ENCODE results near the gene CFAP65. TPM values are rescaled to one million over a fixed set of nuclear protein-coding genes. Genes with fewer than 3 reads are reported as not detected.

Gene CFAP65
- polyA plus RNA-seq, 4 donors = 0.20 to 0.43 (median 0.27) TPM

DNA sequence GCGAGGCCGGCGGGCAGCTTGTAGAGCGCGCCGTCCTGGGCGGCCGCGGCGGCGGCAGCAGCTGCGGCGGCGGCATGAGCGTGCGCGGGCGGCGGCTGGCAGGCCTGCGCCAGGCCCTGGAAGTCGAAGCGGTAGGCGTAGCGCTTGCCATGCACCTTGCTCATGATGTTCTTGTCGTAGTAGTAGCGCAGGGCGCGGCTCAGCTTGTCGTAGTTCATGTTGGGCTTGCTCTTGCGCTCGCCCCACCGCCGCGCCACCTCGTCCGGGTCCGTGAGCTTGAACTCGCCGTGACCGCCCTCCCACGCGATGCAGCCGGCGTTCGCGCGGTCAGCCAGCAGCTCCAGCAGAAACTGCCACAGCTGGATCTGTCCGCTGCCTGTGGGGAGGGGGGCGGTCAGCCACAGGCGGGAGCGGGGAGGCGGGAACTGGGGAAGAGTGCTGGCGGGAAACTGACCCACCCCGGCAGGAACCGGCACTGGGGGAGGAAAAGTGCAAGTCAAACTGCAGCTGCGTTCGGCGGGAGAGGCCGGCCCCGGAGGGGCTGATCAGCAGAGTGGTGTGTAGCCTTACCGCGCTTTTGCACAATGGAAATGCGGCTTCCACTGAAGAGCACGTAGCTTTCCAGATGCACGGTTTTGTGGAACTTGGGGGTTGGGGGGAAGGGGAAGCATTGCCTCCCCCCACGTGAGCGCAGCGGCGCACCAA, 59.3 kb downstream of the CFAP65 start:
- DNase-seq (ENCODE audit: low read depth in 4 of 4, low spot score in 3 of 4) = no peak

DNA sequence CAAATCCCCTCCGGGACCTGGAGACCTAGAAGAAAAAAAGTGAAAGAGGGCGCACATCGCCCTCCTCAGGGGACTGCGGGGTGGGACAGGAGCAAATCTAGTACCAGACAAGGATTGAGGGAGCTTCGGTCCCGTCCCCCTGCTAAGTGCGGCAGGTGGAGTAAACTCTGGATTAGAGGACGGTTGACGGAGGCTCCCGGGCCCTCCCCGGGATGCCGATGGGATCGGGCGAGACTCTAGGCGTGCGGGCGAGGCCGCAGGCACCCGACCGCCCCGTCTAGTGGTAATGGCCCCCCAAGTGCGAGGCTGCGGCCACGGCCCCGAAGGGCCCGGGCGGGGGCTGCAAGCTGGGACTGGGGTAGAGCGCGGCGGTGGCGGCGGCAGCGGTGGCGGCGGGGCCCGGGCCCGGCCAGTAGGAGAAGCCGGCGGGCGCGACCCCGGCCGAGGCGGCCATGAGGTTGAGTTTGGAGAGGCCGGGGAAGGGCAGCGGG, 59.9 kb downstream of the CFAP65 start:
- DNase-seq (ENCODE audit: low read depth in 4 of 4, low spot score in 3 of 4) = no peak

- no peak for DNase-seq (ENCODE audit: low read depth in 4 of 4, low spot score in 3 of 4)
Observed at GRCh38 chr2:218980735-218981389, 60.5 kb downstream of the CFAP65 start.

DNA sequence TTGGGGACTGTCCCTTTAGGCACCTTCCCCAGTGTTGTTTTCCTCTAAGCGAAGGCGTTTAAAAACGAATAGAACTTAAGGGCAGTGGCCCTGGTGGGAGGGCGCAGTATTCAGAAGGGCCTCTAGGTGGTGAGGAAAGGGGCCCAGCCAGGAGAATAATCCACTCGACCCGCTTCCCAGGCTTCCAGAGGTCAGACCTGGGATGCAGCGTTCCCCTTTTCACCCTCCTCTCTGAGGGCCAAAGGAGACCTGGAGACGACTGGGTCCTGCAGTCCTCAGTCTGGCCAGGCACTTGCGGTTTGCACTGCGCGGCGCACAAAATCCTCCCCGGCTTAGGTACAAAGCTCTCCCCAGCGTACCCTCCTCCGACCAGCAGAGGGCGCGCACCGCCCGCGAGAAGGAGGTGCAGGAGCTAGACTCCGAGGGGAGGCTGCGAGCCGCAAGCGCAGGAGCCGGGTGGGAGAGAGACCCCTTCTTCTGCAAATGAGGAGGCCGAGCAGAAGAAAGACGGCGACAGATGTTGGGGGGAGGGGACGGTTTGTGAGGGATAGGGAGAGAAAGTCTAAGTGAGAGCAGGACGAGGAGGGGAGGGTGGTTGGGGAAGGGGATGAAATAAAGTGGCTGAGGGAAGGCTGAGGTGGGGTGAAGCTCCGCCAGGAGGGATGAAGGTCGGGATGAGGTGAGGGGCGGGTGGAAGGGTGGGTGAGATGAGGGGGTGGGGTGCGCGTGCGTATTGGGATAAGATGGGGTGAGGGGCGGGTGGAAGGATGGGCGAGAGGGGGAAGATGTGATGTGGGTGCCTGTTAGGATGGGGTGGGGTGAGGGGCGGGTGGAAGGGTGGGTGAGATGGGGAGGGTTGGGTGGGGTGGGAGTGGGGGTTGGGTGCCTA, 61.2 kb downstream of the CFAP65 start:
- peak in 2 of 4 donors; percentile 59 to 64 for DNase-seq (ENCODE audit: low read depth in 4 of 4, low spot score in 3 of 4)

DNA sequence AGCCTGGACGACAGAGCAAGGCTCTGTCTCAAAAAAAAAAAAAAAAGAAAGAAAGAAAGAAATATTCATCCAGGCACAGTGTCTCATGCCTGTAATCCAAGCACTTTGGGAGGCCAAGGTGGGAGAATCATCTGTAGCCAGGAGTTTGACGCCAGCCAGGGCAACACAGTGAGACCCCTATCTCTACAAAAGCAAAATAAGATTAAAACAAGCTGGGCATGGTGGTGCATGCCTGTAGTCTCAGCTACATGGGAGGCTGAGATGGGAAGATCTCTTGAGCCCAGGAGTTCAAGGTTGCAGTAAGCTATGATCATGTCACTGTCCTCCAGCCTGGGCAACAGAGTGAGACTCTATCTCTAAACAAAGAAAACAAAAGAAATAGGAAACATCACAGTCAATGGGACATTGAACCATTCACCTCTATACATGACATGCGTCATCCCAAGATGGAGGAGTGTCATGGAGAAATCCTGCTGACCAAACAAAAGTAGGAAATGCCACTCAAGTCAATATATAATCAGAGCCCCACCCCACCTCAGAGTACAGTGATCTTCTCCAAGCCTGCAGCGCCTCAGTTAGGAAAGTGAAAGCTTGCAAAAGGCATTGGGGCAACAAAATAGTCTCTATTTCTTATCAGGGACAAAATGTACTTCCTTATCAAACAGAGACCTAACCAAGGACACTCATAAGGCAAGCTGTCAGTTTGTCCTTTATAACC, 66.1 kb downstream of the CFAP65 start:
- no peak for DNase-seq (ENCODE audit: low read depth in 4 of 4, low spot score in 3 of 4)

DNA sequence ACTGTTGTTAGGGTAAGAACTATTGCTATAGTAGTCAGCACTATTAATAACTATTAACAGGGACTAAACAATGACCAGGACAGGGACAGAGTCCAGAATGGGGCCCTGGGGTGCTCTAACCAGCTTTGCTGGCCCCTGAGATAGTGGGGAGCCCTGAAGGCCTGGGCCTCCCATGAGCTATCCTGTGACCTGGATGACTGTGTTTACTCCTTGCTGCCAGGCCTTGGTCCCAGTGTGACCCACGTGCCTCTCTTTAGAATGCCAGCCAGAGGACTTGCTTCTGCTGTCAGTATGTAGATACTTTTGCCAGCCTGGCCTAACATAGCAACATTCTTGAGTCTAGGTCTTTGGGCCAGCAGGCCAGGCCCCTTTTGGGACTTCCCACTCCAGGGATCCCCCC, 70.4 kb downstream of the CFAP65 start:
- no peak for DNase-seq (ENCODE audit: low read depth in 4 of 4, low spot score in 3 of 4)

- no peak for DNase-seq (ENCODE audit: low read depth in 4 of 4, low spot score in 3 of 4)
Observed at GRCh38 chr2:218964041-218964771, 77.1 kb downstream of the CFAP65 start.

- no peak for DNase-seq (ENCODE audit: low read depth in 4 of 4, low spot score in 3 of 4)
Observed at GRCh38 chr2:218963601-218964000, 77.7 kb downstream of the CFAP65 start.

DNA sequence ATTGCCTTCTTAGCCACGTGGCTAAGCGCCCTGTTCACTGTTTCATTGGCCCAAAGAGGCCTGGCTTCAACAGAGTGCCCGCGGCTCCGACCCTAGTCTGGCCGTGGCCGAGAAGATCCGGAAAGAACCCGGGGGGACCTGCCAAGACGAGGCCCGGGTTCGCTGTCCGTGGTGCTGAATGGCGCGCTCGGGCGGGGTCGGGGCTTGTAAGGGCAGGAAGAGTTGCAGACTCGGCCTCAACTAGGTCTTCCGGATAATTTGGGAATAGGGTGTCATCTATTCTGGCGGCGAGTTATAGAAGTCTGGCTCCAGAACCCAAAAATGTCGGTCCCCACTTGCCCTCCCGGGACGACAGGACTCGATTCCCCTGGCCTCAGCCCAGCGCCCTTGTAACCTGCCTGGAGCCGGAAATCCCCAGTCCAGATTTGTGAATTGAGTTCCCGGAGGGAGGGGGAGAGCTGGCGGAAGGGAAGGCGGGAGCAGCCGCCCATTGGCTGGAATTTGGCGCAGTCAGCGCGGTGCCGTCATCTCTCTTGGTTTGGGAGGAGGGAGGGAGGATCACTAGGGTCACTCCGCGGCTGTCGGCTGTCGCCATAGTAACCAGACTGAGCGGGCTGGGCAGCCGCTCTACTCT, 78.3 kb downstream of the CFAP65 start:
- DNase-seq (ENCODE audit: low read depth in 4 of 4, low spot score in 3 of 4) = peak in 3 of 4 donors; percentile 57 to 73 (median 67)

- no peak for DNase-seq (ENCODE audit: low read depth in 4 of 4, low spot score in 3 of 4)
Observed at GRCh38 chr2:218961651-218962570, 79.4 kb downstream of the CFAP65 start.

DNA sequence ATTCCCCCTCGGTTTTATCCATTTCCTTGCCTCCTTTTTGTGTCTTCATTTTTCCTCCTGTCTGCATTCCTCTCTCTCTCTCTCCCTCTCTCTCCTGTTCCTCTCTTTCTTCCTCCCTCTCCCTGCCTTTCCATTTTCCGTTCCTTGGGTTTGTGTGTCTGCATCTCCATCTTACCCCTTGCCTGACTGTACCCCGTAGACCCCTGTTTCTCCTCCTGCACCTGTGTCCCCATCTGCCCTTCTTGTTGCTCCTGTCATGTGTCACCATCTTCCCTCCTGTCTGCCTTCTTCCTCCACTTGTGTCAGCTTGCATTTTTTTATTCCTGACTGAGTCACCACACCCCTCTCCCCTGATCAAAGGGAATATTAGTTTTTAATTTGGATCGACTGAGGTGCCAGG, 80.1 kb downstream of the CFAP65 start:
- no peak for DNase-seq (ENCODE audit: low read depth in 4 of 4, low spot score in 3 of 4)

DNA sequence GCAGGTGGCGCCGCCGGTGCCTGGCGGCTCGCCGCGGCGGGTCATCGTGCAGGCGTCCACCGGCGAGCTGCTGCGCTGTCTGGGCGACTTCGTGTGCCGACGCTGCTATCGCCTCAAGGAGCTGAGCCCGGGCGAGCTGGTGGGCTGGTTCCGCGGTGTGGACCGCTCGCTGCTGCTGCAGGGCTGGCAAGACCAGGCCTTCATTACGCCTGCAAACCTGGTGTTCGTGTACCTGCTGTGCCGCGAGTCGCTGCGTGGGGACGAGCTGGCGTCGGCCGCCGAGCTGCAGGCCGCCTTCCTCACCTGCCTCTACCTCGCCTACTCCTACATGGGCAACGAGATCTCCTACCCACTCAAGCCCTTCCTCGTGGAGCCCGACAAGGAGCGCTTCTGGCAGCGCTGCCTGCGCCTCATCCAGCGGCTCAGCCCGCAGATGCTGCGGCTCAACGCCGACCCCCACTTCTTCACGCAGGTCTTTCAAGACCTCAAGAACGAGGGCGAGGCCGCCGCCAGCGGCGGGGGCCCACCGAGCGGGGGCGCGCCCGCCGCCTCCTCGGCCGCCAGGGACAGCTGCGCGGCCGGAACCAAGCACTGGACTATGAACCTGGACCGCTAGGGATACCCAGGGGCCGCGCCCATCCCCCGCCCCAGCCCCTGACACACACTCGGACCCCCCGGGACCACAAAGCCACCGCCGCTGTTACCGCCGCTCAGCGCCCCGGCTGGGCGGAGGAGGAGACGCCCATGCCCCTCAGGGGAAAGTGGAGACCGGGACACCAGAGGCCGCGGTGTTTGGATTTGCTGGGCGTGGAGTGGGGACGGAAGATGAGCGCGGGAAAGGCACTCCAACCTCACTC, 80.8 kb downstream of the CFAP65 start:
- DNase-seq (ENCODE audit: low read depth in 4 of 4, low spot score in 3 of 4) = no peak

DNA sequence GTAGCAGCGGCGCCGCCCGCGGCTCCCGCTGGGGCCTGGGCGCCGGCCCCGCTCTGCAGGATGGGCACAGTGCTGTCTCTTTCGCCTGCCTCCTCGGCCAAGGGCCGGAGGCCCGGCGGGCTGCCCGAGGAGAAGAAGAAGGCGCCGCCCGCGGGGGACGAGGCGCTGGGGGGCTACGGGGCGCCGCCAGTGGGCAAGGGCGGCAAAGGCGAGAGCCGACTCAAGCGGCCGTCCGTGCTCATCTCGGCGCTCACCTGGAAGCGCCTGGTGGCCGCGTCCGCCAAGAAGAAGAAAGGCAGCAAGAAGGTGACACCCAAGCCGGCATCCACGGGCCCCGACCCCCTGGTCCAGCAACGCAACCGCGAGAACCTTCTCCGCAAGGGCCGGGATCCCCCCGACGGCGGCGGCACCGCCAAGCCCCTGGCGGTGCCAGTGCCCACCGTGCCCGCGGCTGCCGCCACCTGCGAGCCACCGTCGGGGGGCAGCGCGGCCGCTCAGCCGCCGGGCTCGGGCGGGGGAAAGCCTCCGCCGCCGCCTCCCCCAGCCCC, 81.5 kb downstream of the CFAP65 start:
- no peak for DNase-seq (ENCODE audit: low read depth in 4 of 4, low spot score in 3 of 4)

DNA sequence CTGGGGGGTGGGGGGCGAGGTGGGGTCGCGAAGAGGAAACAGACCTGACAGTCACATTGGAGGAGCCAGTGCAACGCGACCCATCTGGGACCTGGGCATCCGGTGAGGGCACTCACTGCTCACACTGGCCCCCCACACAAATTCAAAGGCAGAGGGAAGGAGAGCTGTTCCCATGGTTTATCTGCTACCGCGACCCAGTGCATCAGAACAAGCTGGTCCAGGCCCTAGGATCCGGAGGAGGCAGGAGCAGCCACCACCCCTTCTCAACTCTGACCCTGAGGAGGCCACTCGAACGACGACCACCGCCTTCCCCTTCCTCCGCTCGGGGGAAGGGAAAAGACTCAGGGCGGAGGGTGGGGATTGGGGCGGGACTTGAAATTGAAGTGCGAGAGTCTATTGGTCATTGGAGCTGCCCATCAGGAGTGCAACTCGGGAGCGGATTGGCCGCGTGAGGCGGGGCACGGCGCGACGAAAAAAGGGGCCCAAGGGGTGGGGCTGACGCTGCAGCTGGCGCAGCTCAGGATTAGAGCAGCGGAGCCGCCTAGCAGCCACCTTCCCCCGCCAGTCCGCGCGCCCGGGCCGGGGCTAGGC, 82.1 kb downstream of the CFAP65 start, which contains the start of gene CDK5R2:
TSS of gene CDK5R2 (plus strand) at position 526 of the 591 bp plus-strand sequence. CDS start 155 bp downstream, outside the sequence.
- peak; percentile 69 to 82 (median 74) for DNase-seq (ENCODE audit: low read depth in 4 of 4, low spot score in 3 of 4)

- no peak for DNase-seq (ENCODE audit: low read depth in 4 of 4, low spot score in 3 of 4)
Observed at GRCh38 chr2:218958276-218958675, 83.0 kb downstream of the CFAP65 start.

- no peak for DNase-seq (ENCODE audit: low read depth in 4 of 4, low spot score in 3 of 4)
Observed at GRCh38 chr2:218957671-218958070, 83.6 kb downstream of the CFAP65 start.

DNA sequence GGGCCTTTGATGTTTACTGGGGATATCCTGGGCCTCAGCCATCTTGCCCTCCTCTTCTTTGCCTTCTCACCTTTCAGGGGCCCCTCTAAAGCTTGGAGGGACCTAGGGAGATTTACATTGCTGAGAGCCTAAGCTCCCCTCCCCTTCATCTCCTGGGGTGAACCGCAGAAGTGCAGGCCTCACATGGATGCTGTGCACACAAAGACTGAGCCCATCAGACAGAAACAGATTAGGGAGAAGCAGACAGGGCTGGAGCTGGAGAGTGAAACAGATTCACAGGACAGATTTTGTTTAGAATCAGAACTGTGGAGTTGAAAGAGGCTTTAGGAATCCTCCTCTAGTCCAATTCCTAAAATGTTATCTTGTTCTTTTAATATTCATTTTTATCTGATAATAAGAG, 85.3 kb downstream of the CFAP65 start:
- no peak for DNase-seq (ENCODE audit: low read depth in 4 of 4, low spot score in 3 of 4)
